H1 (cell line): ENCODE measurements around the gene PRR12. TPM values are rescaled to one million over a fixed set of nuclear protein-coding genes. Genes with fewer than 3 reads are reported as not detected.

Experiments
- CTCF ChIA-PET: fragments of 300-600 bp; sonication (Branson Sonifier 250); formaldehyde crosslinking; loops from one replicate; lab custom pipeline; 2021; ENCODE audit not compliant: partially characterized antibody; lab: Charles Lee
- POLR2A ChIA-PET: fragments of 300-600 bp; sonication (Branson Sonifier 250); formaldehyde crosslinking; loops from one replicate; lab custom pipeline; 2021; ENCODE audit warnings: inconsistent platforms; ENCODE audit not compliant: partially characterized antibody; lab: Charles Lee
- DNase-seq, 2 experiments: peaks; one replicate each; pipeline versions ENCODE4 v3.0.0 to v3.0.0-alpha.2; 2010 to 2022; ENCODE audit warnings: low spot score in 2 of 2, low read depth in 1 of 2, mixed read lengths in 1 of 2
- FAIRE-seq: peaks from 2 replicates; lab custom pipeline; 2011; peaks lifted over from hg19 to GRCh38; lab: Jason Lieb, UNC
- H2AFZ ChIP-seq: 2 replicates; pipeline ENCODE4 v1.8.1; 2012; ENCODE audit warnings: low read length, inconsistent platforms
- H2AK5ac ChIP-seq: 2 replicates; pipeline ENCODE4 v1.6.1; 2013; ENCODE audit warnings: low read depth, low read length
- H2BK120ac ChIP-seq: replicated peaks from 2 replicates; pipeline ENCODE3; 2013; ENCODE audit warnings: low read depth, low read length, inconsistent platforms
- H2BK12ac ChIP-seq: 2 replicates; pipeline ENCODE4 v1.6.1; 2013; ENCODE audit warnings: low read depth, low read length
- H2BK15ac ChIP-seq: 2 replicates; pipeline ENCODE4 v1.6.1; 2013; ENCODE audit warnings: low read length
- H2BK20ac ChIP-seq: 2 replicates; pipeline ENCODE4 v1.6.1; 2013; ENCODE audit warnings: low read length
- H2BK5ac ChIP-seq: 2 replicates; pipeline ENCODE4 v1.6.1; 2013; ENCODE audit warnings: low read depth, low read length
- H3K14ac ChIP-seq: 2 replicates; pipeline ENCODE4 v1.6.1; 2013; ENCODE audit warnings: inconsistent platforms; ENCODE audit not compliant: insufficient read length
- H3K18ac ChIP-seq: 2 replicates; pipeline ENCODE4 v1.6.1; 2013; ENCODE audit warnings: low read length; ENCODE audit errors: extremely low read depth
- H3K23ac ChIP-seq: 2 replicates; pipeline ENCODE4 v1.6.1; 2013; ENCODE audit warnings: inconsistent platforms; ENCODE audit not compliant: insufficient read length
- H3K23me2 ChIP-seq: 2 replicates; pipeline ENCODE4 v1.6.1; 2013; ENCODE audit warnings: low read depth, low read length
- H3K27ac ChIP-seq: 2 replicates; pipeline ENCODE4 v1.6.1; 2011; ENCODE audit warnings: low read depth, low read length, inconsistent platforms
- H3K27me3 ChIP-seq, 4 experiments: replicated peaks in 1 of 4; 1 replicate in 1 of 4; 2 replicates in 3 of 4; pipeline versions ENCODE4 v1.6.1 to v1.8.1; 2011 to 2013; ENCODE audit warnings: low read length in 3 of 4, mild to moderate bottlenecking in 3 of 4, inconsistent platforms in 2 of 4, mixed read lengths in 2 of 4, moderate library complexity in 1 of 4; ENCODE audit not compliant: control insufficient read depth in 3 of 4, insufficient read depth in 3 of 4; ENCODE audit errors: extremely low read depth in 1 of 4
- H3K36me3 ChIP-seq, 4 experiments: 2 replicates each; pipeline versions ENCODE4 v1.6.1 to v1.8.1; 2011 to 2013; ENCODE audit warnings: mild to moderate bottlenecking in 4 of 4, low read length in 3 of 4, moderate library complexity in 2 of 4, control low read depth in 1 of 4, inconsistent platforms in 1 of 4; ENCODE audit not compliant: insufficient read depth in 4 of 4, control insufficient read depth in 2 of 4
- H3K4ac ChIP-seq: replicated peaks from 2 replicates; pipeline ENCODE3; 2013; ENCODE audit warnings: low read length, low read depth, mixed read lengths, inconsistent platforms; ENCODE audit not compliant: insufficient read length
- H3K4me1 ChIP-seq, 4 experiments: replicated peaks in 1 of 4; 1 replicate in 1 of 4; 2 replicates in 3 of 4; pipeline versions ENCODE4 v1.6.1 to v1.8.1; 2011 to 2013; ENCODE audit warnings: low read length in 3 of 4, inconsistent platforms in 2 of 4, mixed read lengths in 1 of 4; ENCODE audit not compliant: insufficient read depth in 4 of 4, control insufficient read depth in 3 of 4
- H3K4me2 ChIP-seq, 2 experiments: 2 replicates each; pipeline versions ENCODE4 v1.6.1 to v1.8.1; 2011 to 2013; ENCODE audit warnings: low read depth in 2 of 2, low read length in 2 of 2, control low read depth in 1 of 2, inconsistent platforms in 1 of 2, mild to moderate bottlenecking in 1 of 2; ENCODE audit not compliant: insufficient read depth in 1 of 2
- H3K4me3 ChIP-seq, 4 experiments: fragments of 200-600, 300-600 bp in 1 of 4; sonication (generic), shearing (Covaris generic), sonication (Bioruptor Twin) in 1 of 4; 2 replicates each; pipeline versions ENCODE4 v1.5.1 to v1.8.1; 2011 to 2016; ENCODE audit warnings: low read length in 4 of 4, low read depth in 3 of 4, control low read depth in 2 of 4, inconsistent platforms in 2 of 4, mild to moderate bottlenecking in 2 of 4, mixed read lengths in 1 of 4, moderate library complexity in 1 of 4; ENCODE audit not compliant: insufficient read depth in 2 of 4; ENCODE audit errors: extremely low read depth in 1 of 4
- H3K56ac ChIP-seq: replicated peaks from 2 replicates; pipeline ENCODE3; 2013; ENCODE audit warnings: low read depth, mild to moderate bottlenecking, mixed read lengths, low read length, inconsistent platforms; ENCODE audit not compliant: insufficient read length
- H3K79me1 ChIP-seq: 2 replicates; pipeline ENCODE4 v1.6.1; 2013; ENCODE audit warnings: low read depth, low read length, control low read depth
- H3K79me2 ChIP-seq, 2 experiments: 2 replicates each; pipeline versions ENCODE4 v1.6.1 to v1.8.1; 2012 to 2013; ENCODE audit warnings: low read length in 2 of 2, mild to moderate bottlenecking in 2 of 2, inconsistent platforms in 1 of 2; ENCODE audit not compliant: insufficient read depth in 2 of 2, control insufficient read depth in 1 of 2
- H3K9ac ChIP-seq, 4 experiments: replicated peaks in 1 of 4; 1 replicate in 1 of 4; 2 replicates in 3 of 4; pipeline versions ENCODE4 v1.6.1 to v1.8.1; 2011 to 2013; ENCODE audit warnings: low read depth in 3 of 4, low read length in 3 of 4, control low read depth in 2 of 4, mild to moderate bottlenecking in 2 of 4, moderate library complexity in 2 of 4, inconsistent platforms in 1 of 4; ENCODE audit errors: extremely low read depth in 1 of 4
- H3K9me3 ChIP-seq, 2 experiments: 2 replicates each; pipeline versions ENCODE4 v1.6.1 to v1.8.1; 2012 to 2013; ENCODE audit warnings: mild to moderate bottlenecking in 2 of 2, moderate library complexity in 2 of 2, control low read depth in 1 of 2, inconsistent platforms in 1 of 2, low read depth in 1 of 2, low read length in 1 of 2, mixed read lengths in 1 of 2; ENCODE audit not compliant: insufficient read depth in 2 of 2
- H4K20me1 ChIP-seq, 2 experiments: replicated peaks in 1 of 2; 2 replicates each; pipeline versions ENCODE3 to v1.8.1; 2011 to 2013; ENCODE audit warnings: inconsistent platforms in 2 of 2, low read length in 2 of 2, mild to moderate bottlenecking in 1 of 2; ENCODE audit not compliant: insufficient read depth in 2 of 2, control insufficient read depth in 1 of 2
- H4K5ac ChIP-seq: 2 replicates; pipeline ENCODE4 v1.6.1; 2013; ENCODE audit warnings: low read length, low read depth, mixed read lengths, inconsistent platforms; ENCODE audit not compliant: insufficient read length
- H4K8ac ChIP-seq: 2 replicates; pipeline ENCODE4 v1.8.0; 2013; ENCODE audit warnings: mild to moderate bottlenecking, moderate library complexity, low read length, inconsistent platforms; ENCODE audit not compliant: insufficient read depth; ENCODE audit errors: extremely low read depth
- H4K91ac ChIP-seq: replicated peaks from 2 replicates; pipeline ENCODE3; 2013; ENCODE audit warnings: low read length, mixed read lengths, inconsistent platforms; ENCODE audit not compliant: insufficient read length
- BCL11A ChIP-seq, 2 experiments: IDR thresholded peaks; one replicate each; pipeline ENCODE4 v1.6.1; 2011; ENCODE audit warnings: low read depth in 2 of 2, low read length in 2 of 2, mild to moderate bottlenecking in 2 of 2
- POLR2A ChIP-seq, 2 experiments: IDR thresholded peaks; 1 replicate in 1 of 2; 2 replicates in 1 of 2; pipeline ENCODE4 v1.6.1; 2011; ENCODE audit warnings: low read depth in 2 of 2, low read length in 2 of 2, mild to moderate bottlenecking in 2 of 2; ENCODE audit errors: control extremely low read depth in 1 of 2
- SP1 ChIP-seq: IDR thresholded peaks from 2 replicates; pipeline ENCODE4 v1.6.1; 2011; ENCODE audit warnings: low read depth, low read length
- SRF ChIP-seq: IDR thresholded peaks from 2 replicates; pipeline ENCODE4 v1.6.1; 2011; ENCODE audit warnings: mild to moderate bottlenecking, low read depth, low read length, moderate library complexity
- WGBS, 2 experiments: shearing (Covaris generic) in 1 of 2; methylation state at CpG; one replicate each; pipeline versions ENCODE4 v1.1.6 to v1.1.7; 2013 to 2015; ENCODE audit warnings: low lambda C conversion rate in 2 of 2, mixed read lengths in 2 of 2, inconsistent platforms in 1 of 2, low coverage in 1 of 2, missing lambda C conversion rate in 1 of 2; ENCODE audit not compliant: insufficient replicate concordance in 2 of 2, insufficient coverage in 1 of 2, insufficient read length in 1 of 2; ENCODE audit errors: extremely low coverage in 1 of 2, missing lambda C conversion rate in 1 of 2; 5-methylcytosine and 5-hydroxymethylcytosine counted together
- polyA plus RNA-seq, 7 experiments: library from polyadenylated mRNA; depleted of rRNA in 3 of 7; stranded (reverse) in 5 of 7; unstranded in 2 of 7; fragments of >200 nt in 5 of 7; fragments of 200-250 nt in 2 of 7; gene quantifications; 1 replicate in 5 of 7; 2 replicates in 1 of 7; 4 replicates in 1 of 7; pipeline versions ENCODE4 v1.2.1 to v1.2.3, GENCODE V29; 2011 to 2013; ENCODE audit warnings: missing spikeins in 2 of 7, mixed read lengths in 2 of 7
- total RNA-seq: library from RNA; stranded (reverse); fragmentation: NEBNext Ultra II Directional; extraction: Animal tissue kit (Norgen Biotek cat#: 25700); gene quantifications from 2 replicates; pipeline ENCODE4 v1.2.1, GENCODE V29; 2021

Gene PRR12
- total and polyA plus RNA-seq, 2 of the 8 experiments (the other 6 are each of a cell fraction or from before 2014, with no cell fraction given): 2.5 to 59.4 TPM

DNA sequence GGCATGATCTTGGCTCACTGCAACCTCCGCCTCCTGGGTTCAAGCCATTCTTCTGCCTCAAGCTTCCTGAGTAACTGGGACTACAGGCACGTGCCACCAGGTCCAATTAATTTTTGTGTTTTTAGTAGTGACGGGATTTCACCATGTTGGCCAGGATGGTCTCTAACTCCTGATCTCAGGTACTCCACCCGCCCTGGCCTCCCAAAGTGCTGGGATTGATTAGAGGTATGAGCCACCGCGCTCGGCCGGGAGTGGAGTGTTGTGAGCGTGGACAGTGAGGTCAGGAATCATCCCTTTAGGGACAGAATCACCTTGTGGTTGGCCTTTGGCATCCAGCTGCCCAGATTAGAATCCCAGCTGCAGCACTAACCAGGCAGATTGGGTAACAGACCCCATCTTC lies 38.7 kb downstream of the PRR12 start:
- TF ChIP-seq SRF: no peak
- TF ChIP-seq BCL11A (IDR thresholded peaks at IDR 0.05; ENCODE audit: low read depth in 2 of 2, low read length in 2 of 2): no peak
- peak in 1 of 2 experiments; percentile 24; a peak in 1 of 3 replicates for TF ChIP-seq POLR2A (IDR thresholded peaks at IDR 0.05; ENCODE audit: control extremely low read depth in 1 of 2, low read depth in 2 of 2, low read length in 2 of 2)
- TF ChIP-seq SP1: no peak
- no peak overlapping the region for H4K8ac ChIP-seq

More for the DNA sequence above, 38.7 kb downstream of the PRR12 start:
- peaks cover under 1 to 4% of the 10 kb centered on the region in 2 experiments for H4K20me1 ChIP-seq
- H3K9ac ChIP-seq: no peak overlapping the region
- H3K4me2 ChIP-seq: no peak overlapping the region
- no peak overlapping the region for H4K5ac ChIP-seq
- ChIA-PET CTCF (interaction anchor here (1.4 to 2.0 kb wide), 2 partner anchors 32 to 123 kb away, joined by 4 to 6 read pairs; no protein-coding TSS in a partner anchor), POLR2A (interaction anchor here (0.6 to 50.7 kb wide), 10 partner anchors 9 to 219 kb away, joined by 3 to 840 read pairs (median 4); partner anchors contain the start of genes BCL2L12, IRF3, PIH1D1 and PRR12)
- no peak for DNase-seq
- H2BK120ac ChIP-seq: no peak overlapping the region
- no peak for FAIRE-seq
- no peak overlapping the region for H2BK15ac ChIP-seq
- no peak overlapping the region for H3K56ac ChIP-seq
- H2AK5ac ChIP-seq: no peak overlapping the region
- H3K79me1 ChIP-seq: no peaks in the 10 kb centered on the region
- H3K23me2 ChIP-seq: no peaks in the 10 kb centered on the region
- no peak overlapping the region for H2BK12ac ChIP-seq
- H3K4me1 ChIP-seq: 0 out of 7 replicates have a peak, but pooled peaks cover 0 to 3% (median 0%) of the 10 kb centered on the region in 4 experiments
- H3K4ac ChIP-seq: no peak overlapping the region
- no peak overlapping the region for H3K14ac ChIP-seq
- no peak overlapping the region for H2BK20ac ChIP-seq
- peaks cover 0 to 28% (median 8%) of the 10 kb centered on the region in 4 experiments; a peak in 6 of 8 replicates for H3K36me3 ChIP-seq
- no peak overlapping the region for H3K4me3 ChIP-seq
- no peak overlapping the region for H2AFZ ChIP-seq
- no peak overlapping the region for H2BK5ac ChIP-seq
- 92% methylated on average over 9 of the region's 9 CpGs; no CpG with 5 or more reads in 1 of the 2 experiments for WGBS, 2 experiments
- no peaks in the 10 kb centered on the region for H3K79me2 ChIP-seq
- H3K18ac ChIP-seq: no peak overlapping the region
- no peaks in the 10 kb centered on the region for H3K27me3 ChIP-seq
- no peak overlapping the region for H4K91ac ChIP-seq
- H3K23ac ChIP-seq: no peak overlapping the region
- no peaks in the 10 kb centered on the region for H3K9me3 ChIP-seq
- no peak overlapping the region for H3K27ac ChIP-seq
